ENCODE data around the gene SLC39A2.

DNA sequence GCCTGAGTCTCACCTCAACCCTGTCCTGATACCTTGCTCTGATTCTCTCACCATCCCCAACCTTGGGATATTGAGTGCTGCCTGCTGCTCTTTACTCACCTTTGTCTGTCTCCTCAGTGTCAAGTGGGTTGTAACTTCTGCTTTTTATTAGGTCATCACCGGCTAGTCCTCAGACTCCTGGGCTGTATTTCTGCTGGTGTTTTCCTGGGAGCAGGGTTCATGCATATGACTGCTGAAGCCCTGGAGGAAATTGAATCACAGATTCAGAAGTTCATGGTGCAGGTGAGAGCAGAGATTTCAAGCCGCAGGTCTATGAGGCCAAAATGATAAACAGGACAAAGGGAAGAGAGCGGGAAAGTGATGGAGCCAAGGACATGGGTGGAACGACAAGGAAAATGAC lies 498 bp downstream of the SLC39A2 start:
- TF ChIP-seq, protein P1, sequence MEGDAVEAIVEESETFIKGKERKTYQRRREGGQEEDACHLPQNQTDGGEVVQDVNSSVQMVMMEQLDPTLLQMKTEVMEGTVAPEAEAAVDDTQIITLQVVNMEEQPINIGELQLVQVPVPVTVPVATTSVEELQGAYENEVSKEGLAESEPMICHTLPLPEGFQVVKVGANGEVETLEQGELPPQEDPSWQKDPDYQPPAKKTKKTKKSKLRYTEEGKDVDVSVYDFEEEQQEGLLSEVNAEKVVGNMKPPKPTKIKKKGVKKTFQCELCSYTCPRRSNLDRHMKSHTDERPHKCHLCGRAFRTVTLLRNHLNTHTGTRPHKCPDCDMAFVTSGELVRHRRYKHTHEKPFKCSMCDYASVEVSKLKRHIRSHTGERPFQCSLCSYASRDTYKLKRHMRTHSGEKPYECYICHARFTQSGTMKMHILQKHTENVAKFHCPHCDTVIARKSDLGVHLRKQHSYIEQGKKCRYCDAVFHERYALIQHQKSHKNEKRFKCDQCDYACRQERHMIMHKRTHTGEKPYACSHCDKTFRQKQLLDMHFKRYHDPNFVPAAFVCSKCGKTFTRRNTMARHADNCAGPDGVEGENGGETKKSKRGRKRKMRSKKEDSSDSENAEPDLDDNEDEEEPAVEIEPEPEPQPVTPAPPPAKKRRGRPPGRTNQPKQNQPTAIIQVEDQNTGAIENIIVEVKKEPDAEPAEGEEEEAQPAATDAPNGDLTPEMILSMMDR (IDR thresholded peaks at IDR 0.05; ENCODE audit: insufficient read depth, low read length, poor library complexity, severe bottlenecking) = no peak
- no peak for TF ChIP-seq EZH2phosphoT487 (conservative IDR thresholded peaks at IDR 0.05; ENCODE audit: low read length)
